ENCODE data around the gene PLPP4.

DNA sequence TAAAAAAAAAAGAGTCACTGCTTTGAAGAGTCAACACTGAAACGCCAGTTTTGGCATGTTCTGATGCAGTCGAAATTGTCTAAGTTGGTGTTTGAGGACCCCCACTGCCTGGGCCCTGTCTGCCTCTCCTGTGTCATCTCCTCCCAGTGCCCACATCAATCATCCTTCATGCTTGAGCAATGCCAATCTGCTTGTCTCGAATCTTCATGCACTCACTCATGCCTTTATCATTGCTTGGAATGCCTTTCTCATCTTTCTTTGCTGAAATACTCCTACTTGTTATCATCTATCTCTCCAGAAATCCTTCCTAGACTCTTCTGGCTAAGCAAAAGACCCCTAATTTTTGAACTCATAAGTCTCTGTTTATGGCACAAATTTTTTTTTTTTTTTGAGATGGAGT lies 42.1 kb upstream of the PLPP4 start:
- TF ChIP-seq EP300 (IDR thresholded peaks at IDR 0.05) (no peak), POLR2A (IDR thresholded peaks at IDR 0.05) (no peak)
